ENCODE results near the gene GRIA1. TPM values are rescaled to one million over a fixed set of nuclear protein-coding genes. Genes with fewer than 3 reads are reported as not detected.

Gene GRIA1
- total and polyA plus RNA-seq, 2 donors (not counting 1 experiment from before 2014, with no cell fraction given) = not detected

- Histone ChIP-seq H3K79me2 (ENCODE audit: control insufficient read depth, insufficient read depth, low read length) (no peaks in the 10 kb centered on the region), H3K4me3 (ENCODE audit: control extremely low read depth in 1 of 5, extremely low read depth in 1 of 5, insufficient read depth in 1 of 5, low read depth in 2 of 5, low read length in 4 of 5) (no peak overlapping the region), H3K27me3 (replicated peaks in 1 of 4; ENCODE audit: control extremely low read depth in 1 of 4, control insufficient read depth in 3 of 4, insufficient read depth in 4 of 4, low read length in 3 of 4) (no peaks in the 10 kb centered on the region), H3K9ac (ENCODE audit: low read length) (no peak overlapping the region), H3K36me3 (replicated peaks in 1 of 2; ENCODE audit: control extremely low read depth in 1 of 2, control insufficient read depth in 1 of 2, extremely low read depth in 1 of 2, insufficient read depth in 2 of 2, low read length in 1 of 2) (no peaks in the 10 kb centered on the region), H4K20me1 (ENCODE audit: control insufficient read depth, insufficient read depth, low read length, poor library complexity, severe bottlenecking) (no peaks in the 10 kb centered on the region), H3K9me3 (ENCODE audit: control extremely low read depth in 1 of 3, control insufficient read depth in 2 of 3, insufficient read depth in 1 of 3, low read length in 2 of 3) (no peaks in the 10 kb centered on the region), H2AFZ (ENCODE audit: insufficient read depth, low read depth, low read length, poor library complexity, severe bottlenecking) (no peak overlapping the region), H3K4me2 (replicated peaks; ENCODE audit: low read depth, low read length, poor library complexity, severe bottlenecking) (no peak overlapping the region), H3K27ac (ENCODE audit: low read length in 2 of 2) (no peak overlapping the region), H3K4me1 (ENCODE audit: control insufficient read depth in 2 of 2, insufficient read depth in 2 of 2, low read length in 2 of 2) (no peaks in the 10 kb centered on the region)
- WGBS (ENCODE audit: insufficient coverage) = no CpG with 5 or more reads among the region's 2 CpGs
- ChIA-PET CTCF (no interaction called here), POLR2A (no interaction called here)
- Mint-ChIP-seq H3K27me3 (no peaks in the 10 kb centered on the region), H3K27ac (no peak overlapping the region), H3K4me1 (no peaks in the 10 kb centered on the region), H3K4me3 (no peak overlapping the region), H3K9me3 (ENCODE audit: insufficient read depth) (no peaks in the 10 kb centered on the region)
- TF ChIP-seq, protein P1, sequence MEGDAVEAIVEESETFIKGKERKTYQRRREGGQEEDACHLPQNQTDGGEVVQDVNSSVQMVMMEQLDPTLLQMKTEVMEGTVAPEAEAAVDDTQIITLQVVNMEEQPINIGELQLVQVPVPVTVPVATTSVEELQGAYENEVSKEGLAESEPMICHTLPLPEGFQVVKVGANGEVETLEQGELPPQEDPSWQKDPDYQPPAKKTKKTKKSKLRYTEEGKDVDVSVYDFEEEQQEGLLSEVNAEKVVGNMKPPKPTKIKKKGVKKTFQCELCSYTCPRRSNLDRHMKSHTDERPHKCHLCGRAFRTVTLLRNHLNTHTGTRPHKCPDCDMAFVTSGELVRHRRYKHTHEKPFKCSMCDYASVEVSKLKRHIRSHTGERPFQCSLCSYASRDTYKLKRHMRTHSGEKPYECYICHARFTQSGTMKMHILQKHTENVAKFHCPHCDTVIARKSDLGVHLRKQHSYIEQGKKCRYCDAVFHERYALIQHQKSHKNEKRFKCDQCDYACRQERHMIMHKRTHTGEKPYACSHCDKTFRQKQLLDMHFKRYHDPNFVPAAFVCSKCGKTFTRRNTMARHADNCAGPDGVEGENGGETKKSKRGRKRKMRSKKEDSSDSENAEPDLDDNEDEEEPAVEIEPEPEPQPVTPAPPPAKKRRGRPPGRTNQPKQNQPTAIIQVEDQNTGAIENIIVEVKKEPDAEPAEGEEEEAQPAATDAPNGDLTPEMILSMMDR (IDR thresholded peaks at IDR 0.05) = no peak
- no peak for TF ChIP-seq EZH2 (IDR thresholded peaks at IDR 0.05; ENCODE audit: borderline replicate concordance, insufficient read depth, low read depth, low read length, poor library complexity, severe bottlenecking)
- DNase-seq (no peak), ATAC-seq (ENCODE audit: low read depth) (no peak)
- intact Hi-C loops (cut with micrococcal nuclease) = no loop called here
These were observed 136.4 kb downstream of the GRIA1 start for GRCh38 chr5:153626836-153627235.

DNA sequence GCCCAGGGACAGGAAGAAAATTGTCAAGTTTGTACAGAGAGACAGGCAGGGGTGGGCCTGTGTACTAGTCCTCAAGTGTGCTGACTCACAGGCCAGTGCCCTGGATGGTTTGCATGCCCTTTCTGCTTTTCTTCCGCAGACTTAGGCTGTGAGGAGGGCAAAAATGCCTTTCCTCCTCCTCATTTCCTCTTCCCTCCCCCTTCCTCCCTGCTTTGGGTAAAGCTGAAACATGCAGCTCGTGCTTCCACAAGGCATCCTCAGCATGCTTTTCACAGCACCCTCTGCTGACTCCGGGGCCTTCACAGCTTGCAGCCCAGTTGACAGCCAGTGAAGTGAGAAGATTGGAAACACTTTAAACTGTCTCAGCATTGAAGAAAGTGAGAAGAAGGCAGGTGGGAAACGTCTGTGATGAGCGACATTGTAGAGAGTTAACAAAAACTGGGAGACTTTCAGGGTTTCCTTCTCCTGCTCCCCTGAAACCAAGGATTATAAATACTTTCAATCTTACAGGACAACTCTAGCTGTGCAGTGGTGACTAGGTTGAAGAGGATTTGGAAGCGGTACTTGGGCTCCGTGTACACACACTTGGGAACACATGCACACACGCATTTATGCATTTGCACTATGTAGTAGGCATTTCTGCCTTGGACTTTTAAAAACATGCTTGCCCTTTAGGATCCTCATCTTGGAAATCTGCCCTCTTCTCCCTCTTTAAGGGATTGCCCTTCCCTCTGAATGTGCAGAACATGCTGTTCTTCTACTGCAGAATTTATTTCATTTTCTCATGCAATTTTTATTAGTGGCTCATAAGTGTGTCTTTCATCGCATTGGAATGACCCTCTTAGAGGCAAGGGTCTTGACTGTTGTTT lies 138.8 kb downstream of the GRIA1 start:
- H2AFZ ChIP-seq (ENCODE audit: insufficient read depth, low read depth, low read length, poor library complexity, severe bottlenecking) = no peak overlapping the region
- intact Hi-C loops (cut with micrococcal nuclease) = no loop called here
- H3K9me3 ChIP-seq (ENCODE audit: control extremely low read depth in 1 of 3, control insufficient read depth in 2 of 3, insufficient read depth in 1 of 3, low read length in 2 of 3) = no peaks in the 10 kb centered on the region
- ATAC-seq (ENCODE audit: low read depth) = no peak
- ChIA-PET POLR2A (no interaction called here), CTCF (no interaction called here)
- H3K4me1 ChIP-seq (ENCODE audit: control insufficient read depth in 2 of 2, insufficient read depth in 2 of 2, low read length in 2 of 2) = no peaks in the 10 kb centered on the region
- H4K20me1 ChIP-seq (ENCODE audit: control insufficient read depth, insufficient read depth, low read length, poor library complexity, severe bottlenecking) = no peaks in the 10 kb centered on the region
- H3K79me2 ChIP-seq (ENCODE audit: control insufficient read depth, insufficient read depth, low read length) = no peaks in the 10 kb centered on the region
- Mint-ChIP-seq H3K27me3 (no peaks in the 10 kb centered on the region), H3K27ac (no peak overlapping the region), H3K4me3 (no peak overlapping the region), H3K9me3 (ENCODE audit: insufficient read depth) (no peaks in the 10 kb centered on the region), H3K4me1 (no peaks in the 10 kb centered on the region)
- H3K4me3 ChIP-seq (ENCODE audit: control extremely low read depth in 1 of 5, extremely low read depth in 1 of 5, insufficient read depth in 1 of 5, low read depth in 2 of 5, low read length in 4 of 5) = no peak overlapping the region
- H3K4me2 ChIP-seq (replicated peaks; ENCODE audit: low read depth, low read length, poor library complexity, severe bottlenecking) = no peak overlapping the region
- H3K36me3 ChIP-seq (replicated peaks in 1 of 2; ENCODE audit: control extremely low read depth in 1 of 2, control insufficient read depth in 1 of 2, extremely low read depth in 1 of 2, insufficient read depth in 2 of 2, low read length in 1 of 2) = no peaks in the 10 kb centered on the region
- 53% methylated on average over 5 of the region's 9 CpGs for WGBS (ENCODE audit: insufficient coverage)
- no peak for DNase-seq
- no peak overlapping the region for H3K27ac ChIP-seq (ENCODE audit: low read length in 2 of 2)
- H3K9ac ChIP-seq (ENCODE audit: low read length) = no peak overlapping the region
- H3K27me3 ChIP-seq (replicated peaks in 1 of 4; ENCODE audit: control extremely low read depth in 1 of 4, control insufficient read depth in 3 of 4, insufficient read depth in 4 of 4, low read length in 3 of 4) = no peaks in the 10 kb centered on the region
- TF ChIP-seq, protein P1 (IDR thresholded peaks at IDR 0.05) = no peak
- no peak for TF ChIP-seq EZH2 (IDR thresholded peaks at IDR 0.05; ENCODE audit: borderline replicate concordance, insufficient read depth, low read depth, low read length, poor library complexity, severe bottlenecking)

Measured in B cell (primary cell).